ENCODE results near the gene PLG.
"Not testable (repeated sequence)": the region's sequence is repeated elsewhere in the genome, so short reads cannot be mapped to it uniquely, and the experiment has no call there.

The PLG gene

DNA sequence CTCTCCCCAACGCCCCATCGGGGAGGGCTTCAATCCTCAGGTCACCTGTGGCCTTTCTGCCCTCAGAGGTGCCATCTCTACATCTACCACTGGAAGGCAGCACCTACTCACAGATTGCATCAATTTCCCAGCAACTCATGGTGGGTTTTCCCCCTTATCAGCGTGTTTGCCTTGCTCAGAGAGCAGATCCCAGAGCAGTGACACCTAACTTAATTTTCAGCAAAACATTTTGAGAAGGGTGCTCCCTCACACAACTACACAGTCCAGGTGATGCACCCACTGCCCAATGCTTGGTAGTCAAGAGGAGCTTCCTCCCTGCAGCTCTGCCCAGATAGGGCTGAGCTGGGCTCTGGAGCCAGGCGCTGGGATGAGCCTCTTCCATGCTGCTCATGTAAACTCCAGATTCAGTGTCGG, 48.2 kb downstream of the PLG start:
- WGBS, 2 donors (ENCODE audit: extremely low coverage in 2 of 2, insufficient read length in 2 of 2, insufficient replicate concordance in 1 of 2), result no CpG with 5 or more reads among the region's 5 CpGs
- H4K91ac ChIP-seq (ENCODE audit: low read depth, low read length, poor library complexity), result no peak overlapping the region
- H3K4me2 ChIP-seq (ENCODE audit: insufficient read depth, low read length, poor library complexity, severe bottlenecking), result no peak overlapping the region
- H3K9me3 ChIP-seq (replicated peaks in 1 of 2; ENCODE audit: control insufficient read depth in 2 of 2, insufficient read depth in 1 of 2, low read depth in 1 of 2, low read length in 2 of 2), result peaks cover 0 to 2% of the 10 kb centered on the region in 2 donors
- no peak overlapping the region for H3K27ac ChIP-seq (replicated peaks; ENCODE audit: low read length)
- H3K4ac ChIP-seq (ENCODE audit: low read length), result no peak overlapping the region
- no peak overlapping the region for H3K14ac ChIP-seq (ENCODE audit: low read length)
- H2BK15ac ChIP-seq (ENCODE audit: low read length), result no peak overlapping the region
- no peak overlapping the region for H2BK12ac ChIP-seq (ENCODE audit: low read length)
- no peak overlapping the region for H2AK5ac ChIP-seq (ENCODE audit: low read depth, low read length)
- H3K4me1 ChIP-seq (ENCODE audit: control insufficient read depth in 2 of 2, insufficient read depth in 1 of 2, low read depth in 1 of 2, low read length in 2 of 2), result no peaks in the 10 kb centered on the region
- H2BK120ac ChIP-seq (ENCODE audit: low read depth, low read length), result no peak overlapping the region
- no peak overlapping the region for H3K4me3 ChIP-seq (ENCODE audit: low read length in 2 of 2)
- H2BK5ac ChIP-seq (ENCODE audit: low read length), result no peak overlapping the region
- no peaks in the 10 kb centered on the region for H3K36me3 ChIP-seq (replicated peaks in 1 of 2; ENCODE audit: control insufficient read depth in 2 of 2, insufficient read depth in 2 of 2, low read length in 2 of 2)
- no peaks in the 10 kb centered on the region for H3K79me1 ChIP-seq (ENCODE audit: low read depth, low read length)
- peaks cover 0 to 6% (median 0%) of the 10 kb centered on the region in 3 experiments for H3K27me3 ChIP-seq (ENCODE audit: control insufficient read depth in 3 of 3, insufficient read depth in 3 of 3, low read depth in 1 of 3, low read length in 3 of 3)
- no peak overlapping the region for H3K23ac ChIP-seq (ENCODE audit: low read depth, low read length, poor library complexity)
- no peak overlapping the region for H3K9ac ChIP-seq (ENCODE audit: low read depth, low read length, poor library complexity)
- peak; percentile 29 for DNase-seq (ENCODE audit: low spot score)
- no peak overlapping the region for H4K8ac ChIP-seq (ENCODE audit: low read depth, low read length)
- no peak overlapping the region for H2AFZ ChIP-seq (ENCODE audit: low read length)
- H3K18ac ChIP-seq (ENCODE audit: low read length), result no peak overlapping the region

DNA sequence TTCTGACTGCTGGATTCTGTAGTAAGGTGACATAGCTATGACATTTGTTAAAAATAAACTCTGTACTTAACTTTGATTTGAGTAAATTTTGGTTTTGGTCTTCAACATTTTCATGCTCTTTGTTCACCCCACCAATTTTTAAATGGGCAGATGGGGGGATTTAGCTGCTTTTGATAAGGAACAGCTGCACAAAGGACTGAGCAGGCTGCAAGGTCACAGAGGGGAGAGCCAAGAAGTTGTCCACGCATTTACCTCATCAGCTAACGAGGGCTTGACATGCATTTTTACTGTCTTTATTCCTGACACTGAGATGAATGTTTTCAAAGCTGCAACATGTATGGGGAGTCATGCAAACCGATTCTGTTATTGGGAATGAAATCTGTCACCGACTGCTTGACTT, 51.2 kb downstream of the PLG start:
- H4K8ac ChIP-seq (ENCODE audit: low read depth, low read length); H3K23ac ChIP-seq (ENCODE audit: low read depth, low read length, poor library complexity); H3K4me3 ChIP-seq (ENCODE audit: low read length in 2 of 2); H3K27me3 ChIP-seq (ENCODE audit: control insufficient read depth in 3 of 3, insufficient read depth in 3 of 3, low read depth in 1 of 3, low read length in 3 of 3); H3K9me3 ChIP-seq (replicated peaks in 1 of 2; ENCODE audit: control insufficient read depth in 2 of 2, insufficient read depth in 1 of 2, low read depth in 1 of 2, low read length in 2 of 2); DNase-seq (ENCODE audit: low spot score); H3K4me2 ChIP-seq (ENCODE audit: insufficient read depth, low read length, poor library complexity, severe bottlenecking); H4K91ac ChIP-seq (ENCODE audit: low read depth, low read length, poor library complexity); H2BK12ac ChIP-seq (ENCODE audit: low read length); H3K27ac ChIP-seq (replicated peaks; ENCODE audit: low read length); H3K4me1 ChIP-seq (ENCODE audit: control insufficient read depth in 2 of 2, insufficient read depth in 1 of 2, low read depth in 1 of 2, low read length in 2 of 2); H3K14ac ChIP-seq (ENCODE audit: low read length); H2AK5ac ChIP-seq (ENCODE audit: low read depth, low read length); H3K9ac ChIP-seq (ENCODE audit: low read depth, low read length, poor library complexity); H2AFZ ChIP-seq (ENCODE audit: low read length); H2BK5ac ChIP-seq (ENCODE audit: low read length); H3K18ac ChIP-seq (ENCODE audit: low read length); H2BK120ac ChIP-seq (ENCODE audit: low read depth, low read length); H3K79me1 ChIP-seq (ENCODE audit: low read depth, low read length); H3K4ac ChIP-seq (ENCODE audit: low read length); H3K36me3 ChIP-seq (replicated peaks in 1 of 2; ENCODE audit: control insufficient read depth in 2 of 2, insufficient read depth in 2 of 2, low read length in 2 of 2); H2BK15ac ChIP-seq (ENCODE audit: low read length): not testable (repeated sequence)
- no CpG with 5 or more reads among the region's 4 CpGs for WGBS, 2 donors (ENCODE audit: extremely low coverage in 2 of 2, insufficient read length in 2 of 2, insufficient replicate concordance in 1 of 2)

DNA sequence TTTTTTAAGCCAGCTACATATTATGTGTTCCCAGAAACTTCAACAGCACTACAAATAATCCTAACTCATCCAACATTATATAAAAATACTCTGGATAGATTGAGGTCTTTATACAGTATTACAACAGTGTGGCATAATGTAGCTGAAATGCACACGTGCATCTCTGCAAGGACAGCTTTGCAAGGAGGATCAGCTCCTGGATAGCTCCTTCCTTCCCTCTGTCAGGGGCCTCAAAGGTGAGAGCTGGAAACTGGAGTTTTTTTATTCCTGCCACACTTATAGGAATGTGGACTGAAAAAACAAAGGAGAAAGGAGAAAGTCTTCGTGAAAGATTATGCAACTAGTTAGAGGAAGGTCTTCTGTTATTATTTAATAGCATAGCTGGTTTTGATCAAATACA, 53.1 kb downstream of the PLG start:
- no peaks in the 10 kb centered on the region for H3K9me3 ChIP-seq (replicated peaks in 1 of 2; ENCODE audit: control insufficient read depth in 2 of 2, insufficient read depth in 1 of 2, low read depth in 1 of 2, low read length in 2 of 2)
- H3K18ac ChIP-seq (ENCODE audit: low read length), result no peak overlapping the region
- no peaks in the 10 kb centered on the region for H3K4me1 ChIP-seq (ENCODE audit: control insufficient read depth in 2 of 2, insufficient read depth in 1 of 2, low read depth in 1 of 2, low read length in 2 of 2)
- H3K4me2 ChIP-seq (ENCODE audit: insufficient read depth, low read length, poor library complexity, severe bottlenecking), result no peak overlapping the region
- no peak overlapping the region for H2BK5ac ChIP-seq (ENCODE audit: low read length)
- no peaks in the 10 kb centered on the region for H3K79me1 ChIP-seq (ENCODE audit: low read depth, low read length)
- no peak overlapping the region for H3K14ac ChIP-seq (ENCODE audit: low read length)
- H3K36me3 ChIP-seq (replicated peaks in 1 of 2; ENCODE audit: control insufficient read depth in 2 of 2, insufficient read depth in 2 of 2, low read length in 2 of 2), result no peaks in the 10 kb centered on the region
- no peak overlapping the region for H3K4me3 ChIP-seq (ENCODE audit: low read length in 2 of 2)
- no peak overlapping the region for H2BK120ac ChIP-seq (ENCODE audit: low read depth, low read length)
- H2BK15ac ChIP-seq (ENCODE audit: low read length), result no peak overlapping the region
- no peak overlapping the region for H3K23ac ChIP-seq (ENCODE audit: low read depth, low read length, poor library complexity)
- H2AK5ac ChIP-seq (ENCODE audit: low read depth, low read length), result no peak overlapping the region
- H3K9ac ChIP-seq (ENCODE audit: low read depth, low read length, poor library complexity), result no peak overlapping the region
- H4K91ac ChIP-seq (ENCODE audit: low read depth, low read length, poor library complexity), result no peak overlapping the region
- H4K8ac ChIP-seq (ENCODE audit: low read depth, low read length), result no peak overlapping the region
- peaks cover 0 to 6% (median 0%) of the 10 kb centered on the region in 3 experiments for H3K27me3 ChIP-seq (ENCODE audit: control insufficient read depth in 3 of 3, insufficient read depth in 3 of 3, low read depth in 1 of 3, low read length in 3 of 3)
- H2BK12ac ChIP-seq (ENCODE audit: low read length), result no peak overlapping the region
- WGBS, 2 donors (ENCODE audit: extremely low coverage in 2 of 2, insufficient read length in 2 of 2, insufficient replicate concordance in 1 of 2), result no CpG with 5 or more reads among the region's 2 CpGs
- H2AFZ ChIP-seq (ENCODE audit: low read length), result no peak overlapping the region
- H3K27ac ChIP-seq (replicated peaks; ENCODE audit: low read length), result no peak overlapping the region
- no peak for DNase-seq (ENCODE audit: low spot score)
- H3K4ac ChIP-seq (ENCODE audit: low read length), result no peak overlapping the region

DNA sequence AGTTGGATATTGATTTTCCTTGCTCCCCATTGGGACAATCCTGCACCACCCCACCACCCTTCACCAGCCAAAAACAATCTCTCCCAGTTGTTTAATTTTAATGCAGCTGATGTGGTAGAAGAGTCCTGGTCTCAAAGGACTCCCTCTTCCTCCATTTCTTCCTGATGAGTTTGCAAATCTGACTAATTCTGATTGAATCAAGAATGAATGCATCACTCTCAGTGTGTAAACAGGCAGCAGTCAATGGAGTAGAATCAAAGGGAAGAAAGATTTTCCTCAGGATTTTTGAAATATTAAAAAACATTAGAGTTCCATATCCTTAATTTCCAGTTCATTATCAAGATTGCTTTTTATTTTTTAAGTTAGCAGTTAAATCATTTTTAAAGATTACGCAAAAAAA, 54.0 kb downstream of the PLG start:
- no peak overlapping the region for H2BK120ac ChIP-seq (ENCODE audit: low read depth, low read length)
- H3K23ac ChIP-seq (ENCODE audit: low read depth, low read length, poor library complexity), result no peak overlapping the region

More for the DNA sequence above, 54.0 kb downstream of the PLG start:
- Histone ChIP-seq H4K91ac (ENCODE audit: low read depth, low read length, poor library complexity) (no peak overlapping the region), H3K4me2 (ENCODE audit: insufficient read depth, low read length, poor library complexity, severe bottlenecking) (no peak overlapping the region), H3K9me3 (replicated peaks in 1 of 2; ENCODE audit: control insufficient read depth in 2 of 2, insufficient read depth in 1 of 2, low read depth in 1 of 2, low read length in 2 of 2) (no peaks in the 10 kb centered on the region), H3K14ac (ENCODE audit: low read length) (no peak overlapping the region), H3K4me1 (ENCODE audit: control insufficient read depth in 2 of 2, insufficient read depth in 1 of 2, low read depth in 1 of 2, low read length in 2 of 2) (no peaks in the 10 kb centered on the region), H3K27me3 (ENCODE audit: control insufficient read depth in 3 of 3, insufficient read depth in 3 of 3, low read depth in 1 of 3, low read length in 3 of 3) (peaks cover 0 to 6% (median 0%) of the 10 kb centered on the region in 3 experiments), H4K8ac (ENCODE audit: low read depth, low read length) (no peak overlapping the region), H2AFZ (ENCODE audit: low read length) (no peak overlapping the region), H3K9ac (ENCODE audit: low read depth, low read length, poor library complexity) (no peak overlapping the region), H3K4ac (ENCODE audit: low read length) (no peak overlapping the region), H3K18ac (ENCODE audit: low read length) (no peak overlapping the region), H2AK5ac (ENCODE audit: low read depth, low read length) (no peak overlapping the region), H2BK5ac (ENCODE audit: low read length) (no peak overlapping the region), H3K27ac (replicated peaks; ENCODE audit: low read length) (no peak overlapping the region), H2BK15ac (ENCODE audit: low read length) (no peak overlapping the region), H2BK12ac (ENCODE audit: low read length) (no peak overlapping the region), H3K4me3 (ENCODE audit: low read length in 2 of 2) (no peak overlapping the region), H3K36me3 (replicated peaks in 1 of 2; ENCODE audit: control insufficient read depth in 2 of 2, insufficient read depth in 2 of 2, low read length in 2 of 2) (no peaks in the 10 kb centered on the region), H3K79me1 (ENCODE audit: low read depth, low read length) (no peaks in the 10 kb centered on the region)
- WGBS, 2 donors (ENCODE audit: extremely low coverage in 2 of 2, insufficient read length in 2 of 2, insufficient replicate concordance in 1 of 2), result no CpG with 5 or more reads among the region's 1 CpG
- DNase-seq (ENCODE audit: low spot score), result no peak

Data from neuronal stem cell (in vitro differentiated cells).